HepG2 (cell line): ENCODE data around the gene PDZD7. TPM values are rescaled to one million over a fixed set of nuclear protein-coding genes. Genes with fewer than 3 reads are reported as not detected.

Source experiments
- GLI4 ChIP-seq: sonication (generic); formaldehyde crosslinking; IDR thresholded peaks from 2 replicates; pipeline ENCODE4 v1.5.1; 2020; ENCODE audit warnings: missing genetic modification reagents, mild to moderate bottlenecking, moderate library complexity, borderline replicate concordance
- HMG20A ChIP-seq: IDR thresholded peaks from 2 replicates; pipeline ENCODE4 v1.6.1; 2016; ENCODE audit warnings: borderline replicate concordance
- HOXD1 ChIP-seq: sonication (generic); formaldehyde crosslinking; IDR thresholded peaks from 2 replicates; pipeline ENCODE4 v1.5.0; 2020; ENCODE audit warnings: missing genetic modification reagents
- IRX3 ChIP-seq: sonication (generic); formaldehyde crosslinking; IDR thresholded peaks from 2 replicates; pipeline ENCODE4 v1.8.1; 2023; ENCODE audit warnings: mild to moderate bottlenecking, low read depth, missing genetic modification reagents, borderline replicate concordance
- JARID2 ChIP-seq: sonication (generic); formaldehyde crosslinking; IDR thresholded peaks from 2 replicates; pipeline ENCODE4 v1.8.1; 2023; ENCODE audit warnings: missing genetic modification reagents, inconsistent platforms; ENCODE audit not compliant: insufficient replicate concordance
- RARG ChIP-seq: sonication (generic); formaldehyde crosslinking; IDR thresholded peaks from 2 replicates; pipeline ENCODE4 v1.4.0; 2020; ENCODE audit warnings: low read depth, mild to moderate bottlenecking, missing genetic modification reagents
- RORA ChIP-seq: sonication (generic); formaldehyde crosslinking; IDR thresholded peaks from 2 replicates; pipeline ENCODE4 v1.5.0; 2020; ENCODE audit warnings: mild to moderate bottlenecking, missing genetic modification reagents, moderate library complexity
- ZNF17 ChIP-seq: sonication (generic); formaldehyde crosslinking; IDR thresholded peaks from 2 replicates; pipeline ENCODE4 v1.5.0; 2020; ENCODE audit warnings: mild to moderate bottlenecking, missing genetic modification reagents
- polyA plus RNA-seq, 8 experiments: library from polyadenylated mRNA; depleted of rRNA in 3 of 8; stranded (reverse) in 7 of 8; unstranded in 1 of 8; fragments of >200 nt; fragmentation: Illumina TruSeq in 4 of 8; extraction: Trizol in 4 of 8; gene quantifications; 2 replicates each; pipeline versions ENCODE4 v1.2.1 to v1.2.3, GENCODE V29; 2011 to 2016; ENCODE audit warnings: low read depth in 4 of 8, missing spikeins in 1 of 8, mixed read lengths in 1 of 8; ENCODE audit not compliant: insufficient read depth in 1 of 8
- total RNA-seq, 5 experiments: library from RNA; depleted of rRNA; stranded (reverse); fragments of >200 nt; fragmentation: Illumina TruSeq; extraction: Trizol; gene quantifications; 2 replicates each; pipeline ENCODE4 v1.2.3, GENCODE V29; 2016; ENCODE audit warnings: low read depth in 1 of 5
- TF ChIP-seq, protein P1 (sequence below): IDR thresholded peaks from 2 replicates; pipeline ENCODE4 v1.6.1; 2016
- TF ChIP-seq, protein P2 (sequence below): sonication (generic); formaldehyde crosslinking; IDR thresholded peaks from 2 replicates; pipeline ENCODE4 v1.4.0; 2020; ENCODE audit warnings: missing genetic modification reagents
- TF ChIP-seq, protein P3 (sequence below), 2 experiments: sonication (generic) in 1 of 2; formaldehyde crosslinking in 1 of 2; IDR thresholded peaks; 2 replicates each; pipeline versions ENCODE4 v1.4.0 to v1.6.1; 2016 to 2020; ENCODE audit warnings: borderline replicate concordance in 1 of 2, low read depth in 1 of 2, mild to moderate bottlenecking in 1 of 2, missing genetic modification reagents in 1 of 2
- TF ChIP-seq, protein P4 (sequence below), 2 experiments: sonication (generic) in 1 of 2; formaldehyde crosslinking in 1 of 2; IDR thresholded peaks; 2 replicates each; pipeline versions ENCODE4 v1.6.1 to v1.9.0; 2014 to 2022; ENCODE audit warnings: antibody characterized with exemption in 1 of 2, borderline replicate concordance in 1 of 2, inconsistent platforms in 1 of 2, low read depth in 1 of 2, missing genetic modification reagents in 1 of 2

The PDZD7 gene
- total and polyA plus RNA-seq, 2 of the 13 experiments (the other 11 are each of a cell fraction or from before 2014, with no cell fraction given): 0.58 to 0.73 TPM

DNA sequence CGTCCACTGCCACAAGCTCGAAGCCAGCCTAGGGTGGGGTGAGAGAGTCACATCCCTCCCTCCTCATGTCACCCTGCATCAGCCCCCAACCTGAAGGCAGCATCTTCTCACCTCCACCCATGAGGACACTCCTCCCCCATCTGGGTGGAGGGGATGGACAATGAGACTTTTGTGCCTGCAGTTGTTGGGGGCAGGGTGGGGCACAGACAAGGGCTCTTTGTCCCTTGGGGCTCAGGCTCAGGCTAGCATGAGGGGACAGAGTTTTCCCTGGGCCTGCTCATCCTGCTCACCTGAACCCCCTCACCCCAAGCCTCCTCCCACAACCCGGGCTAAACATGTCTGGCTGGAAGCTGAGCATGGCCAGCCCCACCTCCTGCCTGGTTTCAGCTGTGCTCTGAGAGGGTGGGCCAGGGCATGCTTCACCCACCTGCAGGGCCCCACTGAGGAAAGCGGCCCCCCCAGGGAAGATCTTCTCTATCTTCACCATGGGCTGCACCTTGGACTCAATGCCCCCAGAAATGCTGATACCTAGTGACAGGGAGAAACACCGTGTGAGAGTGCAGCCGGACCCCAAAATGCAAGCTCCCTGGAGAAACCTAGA lies 22.0 kb downstream of the PDZD7 start (continued):
- TF ChIP-seq, protein P1, sequence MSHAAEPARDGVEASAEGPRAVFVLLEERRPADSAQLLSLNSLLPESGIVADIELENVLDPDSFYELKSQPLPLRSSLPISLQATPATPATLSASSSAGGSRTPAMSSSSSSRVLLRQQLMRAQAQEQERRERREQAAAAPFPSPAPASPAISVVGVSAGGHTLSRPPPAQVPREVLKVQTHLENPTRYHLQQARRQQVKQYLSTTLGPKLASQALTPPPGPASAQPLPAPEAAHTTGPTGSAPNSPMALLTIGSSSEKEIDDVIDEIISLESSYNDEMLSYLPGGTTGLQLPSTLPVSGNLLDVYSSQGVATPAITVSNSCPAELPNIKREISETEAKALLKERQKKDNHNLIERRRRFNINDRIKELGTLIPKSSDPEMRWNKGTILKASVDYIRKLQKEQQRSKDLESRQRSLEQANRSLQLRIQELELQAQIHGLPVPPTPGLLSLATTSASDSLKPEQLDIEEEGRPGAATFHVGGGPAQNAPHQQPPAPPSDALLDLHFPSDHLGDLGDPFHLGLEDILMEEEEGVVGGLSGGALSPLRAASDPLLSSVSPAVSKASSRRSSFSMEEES (CRISPR knock-in tag): 0 out of 2 replicates have a peak, but pooled peaks have one; percentile 15
- no peak for TF ChIP-seq ZNF17
- no peak for TF ChIP-seq IRX3
- no peak for TF ChIP-seq JARID2
- TF ChIP-seq, protein P2, sequence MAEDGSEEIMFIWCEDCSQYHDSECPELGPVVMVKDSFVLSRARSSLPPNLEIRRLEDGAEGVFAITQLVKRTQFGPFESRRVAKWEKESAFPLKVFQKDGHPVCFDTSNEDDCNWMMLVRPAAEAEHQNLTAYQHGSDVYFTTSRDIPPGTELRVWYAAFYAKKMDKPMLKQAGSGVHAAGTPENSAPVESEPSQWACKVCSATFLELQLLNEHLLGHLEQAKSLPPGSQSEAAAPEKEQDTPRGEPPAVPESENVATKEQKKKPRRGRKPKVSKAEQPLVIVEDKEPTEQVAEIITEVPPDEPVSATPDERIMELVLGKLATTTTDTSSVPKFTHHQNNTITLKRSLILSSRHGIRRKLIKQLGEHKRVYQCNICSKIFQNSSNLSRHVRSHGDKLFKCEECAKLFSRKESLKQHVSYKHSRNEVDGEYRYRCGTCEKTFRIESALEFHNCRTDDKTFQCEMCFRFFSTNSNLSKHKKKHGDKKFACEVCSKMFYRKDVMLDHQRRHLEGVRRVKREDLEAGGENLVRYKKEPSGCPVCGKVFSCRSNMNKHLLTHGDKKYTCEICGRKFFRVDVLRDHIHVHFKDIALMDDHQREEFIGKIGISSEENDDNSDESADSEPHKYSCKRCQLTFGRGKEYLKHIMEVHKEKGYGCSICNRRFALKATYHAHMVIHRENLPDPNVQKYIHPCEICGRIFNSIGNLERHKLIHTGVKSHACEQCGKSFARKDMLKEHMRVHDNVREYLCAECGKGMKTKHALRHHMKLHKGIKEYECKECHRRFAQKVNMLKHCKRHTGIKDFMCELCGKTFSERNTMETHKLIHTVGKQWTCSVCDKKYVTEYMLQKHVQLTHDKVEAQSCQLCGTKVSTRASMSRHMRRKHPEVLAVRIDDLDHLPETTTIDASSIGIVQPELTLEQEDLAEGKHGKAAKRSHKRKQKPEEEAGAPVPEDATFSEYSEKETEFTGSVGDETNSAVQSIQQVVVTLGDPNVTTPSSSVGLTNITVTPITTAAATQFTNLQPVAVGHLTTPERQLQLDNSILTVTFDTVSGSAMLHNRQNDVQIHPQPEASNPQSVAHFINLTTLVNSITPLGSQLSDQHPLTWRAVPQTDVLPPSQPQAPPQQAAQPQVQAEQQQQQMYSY: no peak
- no peak for TF ChIP-seq RARG
- TF ChIP-seq, protein P3, sequence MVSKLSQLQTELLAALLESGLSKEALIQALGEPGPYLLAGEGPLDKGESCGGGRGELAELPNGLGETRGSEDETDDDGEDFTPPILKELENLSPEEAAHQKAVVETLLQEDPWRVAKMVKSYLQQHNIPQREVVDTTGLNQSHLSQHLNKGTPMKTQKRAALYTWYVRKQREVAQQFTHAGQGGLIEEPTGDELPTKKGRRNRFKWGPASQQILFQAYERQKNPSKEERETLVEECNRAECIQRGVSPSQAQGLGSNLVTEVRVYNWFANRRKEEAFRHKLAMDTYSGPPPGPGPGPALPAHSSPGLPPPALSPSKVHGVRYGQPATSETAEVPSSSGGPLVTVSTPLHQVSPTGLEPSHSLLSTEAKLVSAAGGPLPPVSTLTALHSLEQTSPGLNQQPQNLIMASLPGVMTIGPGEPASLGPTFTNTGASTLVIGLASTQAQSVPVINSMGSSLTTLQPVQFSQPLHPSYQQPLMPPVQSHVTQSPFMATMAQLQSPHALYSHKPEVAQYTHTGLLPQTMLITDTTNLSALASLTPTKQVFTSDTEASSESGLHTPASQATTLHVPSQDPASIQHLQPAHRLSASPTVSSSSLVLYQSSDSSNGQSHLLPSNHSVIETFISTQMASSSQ (IDR thresholded peaks at IDR 0.05; ENCODE audit: low read depth): no peak
- TF ChIP-seq, protein P3 (CRISPR knock-in tag; IDR thresholded peaks at IDR 0.05; ENCODE audit: borderline replicate concordance): peak; percentile 51; the same call in 1 of the 2 replicates
- TF ChIP-seq RORA (CRISPR knock-in tag): no peak
- no peak for TF ChIP-seq GLI4 (CRISPR knock-in tag)
- TF ChIP-seq, protein P4, sequence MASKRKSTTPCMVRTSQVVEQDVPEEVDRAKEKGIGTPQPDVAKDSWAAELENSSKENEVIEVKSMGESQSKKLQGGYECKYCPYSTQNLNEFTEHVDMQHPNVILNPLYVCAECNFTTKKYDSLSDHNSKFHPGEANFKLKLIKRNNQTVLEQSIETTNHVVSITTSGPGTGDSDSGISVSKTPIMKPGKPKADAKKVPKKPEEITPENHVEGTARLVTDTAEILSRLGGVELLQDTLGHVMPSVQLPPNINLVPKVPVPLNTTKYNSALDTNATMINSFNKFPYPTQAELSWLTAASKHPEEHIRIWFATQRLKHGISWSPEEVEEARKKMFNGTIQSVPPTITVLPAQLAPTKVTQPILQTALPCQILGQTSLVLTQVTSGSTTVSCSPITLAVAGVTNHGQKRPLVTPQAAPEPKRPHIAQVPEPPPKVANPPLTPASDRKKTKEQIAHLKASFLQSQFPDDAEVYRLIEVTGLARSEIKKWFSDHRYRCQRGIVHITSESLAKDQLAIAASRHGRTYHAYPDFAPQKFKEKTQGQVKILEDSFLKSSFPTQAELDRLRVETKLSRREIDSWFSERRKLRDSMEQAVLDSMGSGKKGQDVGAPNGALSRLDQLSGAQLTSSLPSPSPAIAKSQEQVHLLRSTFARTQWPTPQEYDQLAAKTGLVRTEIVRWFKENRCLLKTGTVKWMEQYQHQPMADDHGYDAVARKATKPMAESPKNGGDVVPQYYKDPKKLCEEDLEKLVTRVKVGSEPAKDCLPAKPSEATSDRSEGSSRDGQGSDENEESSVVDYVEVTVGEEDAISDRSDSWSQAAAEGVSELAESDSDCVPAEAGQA (IDR thresholded peaks at IDR 0.05; ENCODE audit: low read depth): no peak
- TF ChIP-seq, protein P4 (CRISPR knock-in tag; IDR thresholded peaks at IDR 0.05; ENCODE audit: borderline replicate concordance): no peak
- no peak for TF ChIP-seq HMG20A
- no peak for TF ChIP-seq HOXD1
